GM19351 (cell line): ENCODE data around the gene SBNO1.
A peak's percentile ranks its signal among the peaks of the same experiment; 100 is the strongest.

Experiments used
- ATAC-seq: cut with Tn5 transposase; IDR thresholded peaks from one replicate; pipeline ENCODE4 v1.9.1; 2021; ENCODE audit warnings: mild to moderate bottlenecking, moderate library complexity; ENCODE audit not compliant: unreplicated experiment

SBNO1 gene

DNA sequence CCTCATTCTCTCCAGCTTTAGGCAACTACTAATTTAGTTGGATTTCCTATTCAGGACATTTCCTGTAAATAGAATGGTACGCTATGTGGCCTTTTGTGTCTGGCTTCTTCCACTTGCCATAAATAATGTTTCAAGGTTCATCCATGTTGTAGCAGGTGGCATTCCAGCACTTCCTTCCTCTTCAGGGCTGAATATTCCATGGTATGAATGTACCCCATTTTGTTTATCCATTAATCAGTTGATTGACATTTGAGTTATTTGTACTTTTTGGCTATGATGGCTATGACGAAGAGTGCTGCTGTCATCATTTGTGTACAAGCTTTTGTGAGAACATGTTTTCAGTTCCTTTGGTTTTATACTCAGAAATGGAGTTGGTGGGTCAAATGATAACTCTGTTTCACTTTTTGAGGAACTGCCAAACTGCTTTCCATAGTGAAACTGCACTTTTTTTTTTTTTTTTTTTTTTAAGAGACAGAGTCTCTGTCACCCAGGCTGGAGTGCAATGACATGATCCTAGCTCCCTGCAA lies 86.5 kb downstream of the SBNO1 start:
- peak; percentile 75 for ATAC-seq

DNA sequence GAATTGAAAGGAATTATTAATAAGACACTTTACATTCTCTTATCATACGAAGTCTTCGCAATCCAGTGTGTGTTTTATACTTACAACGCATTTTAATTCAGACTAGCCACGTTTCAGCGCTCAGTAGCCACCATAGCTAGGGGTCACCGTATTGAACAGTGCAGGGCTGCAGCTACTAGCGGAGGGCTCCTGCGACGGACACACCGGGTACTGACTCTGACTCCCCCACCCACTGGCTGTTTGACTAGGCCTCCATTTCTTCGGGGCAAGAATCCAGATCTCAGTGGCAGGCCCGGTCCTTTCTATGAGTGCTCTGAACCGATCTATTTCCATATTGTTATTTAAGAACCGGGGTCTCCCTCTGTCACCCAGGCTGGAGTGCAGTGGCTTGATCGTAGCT lies 91.5 kb downstream of the SBNO1 start:
- ATAC-seq: no peak

DNA sequence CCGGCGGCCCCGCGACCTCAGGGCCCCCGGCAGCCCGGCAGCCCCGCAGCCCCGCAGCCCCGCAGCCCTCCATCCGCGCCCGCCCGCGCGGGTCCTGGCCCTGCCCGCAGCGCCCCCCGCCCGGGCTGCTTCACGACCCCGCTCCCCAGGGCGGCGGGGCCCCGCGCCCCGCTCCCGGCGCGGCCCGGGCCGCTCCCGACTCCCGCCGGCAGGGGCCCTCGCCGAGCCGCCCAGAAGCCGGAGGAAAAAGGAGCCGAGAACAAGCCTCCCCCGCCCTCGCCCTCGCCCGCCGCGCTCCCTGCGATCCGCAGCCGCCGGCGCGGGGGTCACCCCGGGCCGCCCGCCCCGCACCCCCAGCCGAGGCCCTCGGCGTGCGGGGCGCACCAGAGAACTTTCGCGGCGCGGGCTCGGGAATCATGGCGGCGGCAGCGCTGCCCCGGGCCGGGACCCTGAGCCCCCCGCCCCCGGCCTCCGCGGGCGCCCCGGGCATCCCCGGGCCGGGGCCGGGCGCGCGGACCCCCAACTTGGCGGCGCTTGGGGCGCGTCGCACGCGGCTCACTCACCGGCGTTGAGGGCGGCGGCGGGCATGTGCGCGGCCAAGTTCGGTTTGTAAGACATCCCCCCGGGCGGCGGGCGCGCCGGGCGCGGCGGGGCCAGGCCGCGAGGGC lies 93.5 kb downstream of the SBNO1 start:
- ATAC-seq: peak; percentile 64

DNA sequence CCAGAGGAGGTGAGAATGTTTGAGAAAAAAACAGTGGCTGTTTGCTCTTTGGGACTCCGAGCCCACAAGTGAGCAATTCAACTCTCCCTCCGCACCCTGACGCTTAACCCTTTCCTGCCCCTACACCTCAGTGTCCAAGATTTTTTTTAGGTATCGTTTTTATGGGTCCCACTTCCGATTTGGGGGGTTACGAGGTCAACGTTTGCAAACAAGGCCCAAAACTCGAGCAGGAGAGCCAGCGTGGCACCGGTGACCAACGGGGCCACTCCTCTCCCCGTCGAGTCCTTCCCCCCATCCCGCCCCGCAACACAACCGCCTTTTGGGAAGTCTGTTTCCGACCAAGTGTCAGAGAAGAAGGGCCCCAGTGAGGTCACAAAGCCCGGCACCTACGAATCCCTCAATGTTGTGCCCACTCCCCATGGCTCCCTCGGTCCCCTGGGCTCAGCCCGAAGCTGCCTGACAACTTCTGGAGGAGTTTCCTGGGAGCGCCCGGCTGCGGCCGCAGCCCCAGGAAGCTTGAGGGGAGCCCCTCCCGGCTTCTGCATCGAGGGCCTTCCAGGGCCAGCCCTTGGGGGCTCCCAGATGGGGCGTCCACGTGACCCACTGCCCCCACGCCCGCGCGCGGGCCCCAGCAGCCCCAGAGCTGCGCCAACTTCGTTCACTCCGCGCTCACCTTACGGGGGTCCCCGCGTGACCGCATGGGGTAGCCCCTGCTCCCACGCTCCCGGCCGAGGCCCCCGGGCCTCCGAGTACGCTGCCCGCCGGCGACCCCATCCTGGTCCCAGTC lies 94.2 kb downstream of the SBNO1 start:
- ATAC-seq: peak; percentile 14

DNA sequence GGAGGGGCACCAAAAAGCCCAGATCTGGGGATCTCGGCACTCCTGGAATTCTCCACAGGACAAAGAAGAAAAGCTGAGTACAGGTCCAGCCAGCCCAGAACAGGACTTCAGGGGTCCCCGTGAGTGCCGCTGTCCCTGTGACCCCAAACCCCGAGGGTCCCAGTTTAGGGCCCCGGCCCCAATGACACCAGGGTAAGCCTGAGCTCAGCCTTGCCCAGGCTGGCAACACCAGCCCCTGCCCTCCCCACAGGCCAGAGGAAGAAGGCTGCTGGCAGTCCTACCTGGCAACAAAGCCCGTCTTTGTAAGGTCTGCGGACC lies 94.8 kb downstream of the SBNO1 start:
- no peak for ATAC-seq

DNA sequence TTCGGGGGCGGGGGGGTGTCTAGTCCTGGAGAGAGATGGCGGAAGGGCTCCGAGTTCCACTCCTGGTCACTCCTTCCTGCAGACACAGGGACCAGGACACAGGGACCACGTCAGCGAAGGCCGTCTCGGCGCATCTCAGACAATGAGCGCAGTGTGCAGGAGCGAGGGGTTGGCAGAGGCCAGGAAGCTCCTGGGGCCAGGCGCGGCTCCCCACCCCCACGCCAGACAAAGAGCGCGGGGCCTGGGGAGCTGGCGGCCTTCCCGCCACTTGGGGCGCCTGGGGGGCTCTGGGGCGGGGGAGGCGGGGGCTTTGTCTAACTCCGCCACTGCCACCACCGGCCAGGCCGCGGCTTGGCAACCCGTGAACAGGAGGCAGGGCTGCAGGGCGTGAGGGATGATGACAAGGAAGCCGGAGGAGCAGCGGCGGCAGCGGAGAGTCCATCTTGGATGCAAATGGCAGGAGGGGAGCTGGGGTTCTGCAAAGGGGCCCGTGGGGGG lies 95.2 kb downstream of the SBNO1 start:
- no peak for ATAC-seq

DNA sequence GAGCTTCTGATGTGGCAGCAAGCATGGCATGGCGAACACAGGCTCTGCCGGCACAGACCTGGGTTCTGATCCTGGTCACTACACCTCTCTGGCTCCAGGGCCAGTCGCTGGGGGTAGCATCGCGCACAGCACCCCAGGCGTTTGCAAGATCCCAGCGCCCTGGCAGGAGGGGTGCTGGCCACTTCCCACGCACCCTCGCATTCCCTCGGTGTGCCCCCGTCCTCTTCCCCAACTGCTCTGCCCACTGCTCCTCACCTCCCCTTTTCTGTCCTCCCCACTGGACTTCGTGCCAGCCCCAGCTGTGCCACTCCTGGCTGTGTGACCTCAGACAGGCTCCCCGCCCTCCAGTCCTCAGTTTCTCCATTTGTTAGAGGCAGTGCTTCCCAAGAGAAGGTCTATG lies 95.8 kb downstream of the SBNO1 start:
- no peak for ATAC-seq

DNA sequence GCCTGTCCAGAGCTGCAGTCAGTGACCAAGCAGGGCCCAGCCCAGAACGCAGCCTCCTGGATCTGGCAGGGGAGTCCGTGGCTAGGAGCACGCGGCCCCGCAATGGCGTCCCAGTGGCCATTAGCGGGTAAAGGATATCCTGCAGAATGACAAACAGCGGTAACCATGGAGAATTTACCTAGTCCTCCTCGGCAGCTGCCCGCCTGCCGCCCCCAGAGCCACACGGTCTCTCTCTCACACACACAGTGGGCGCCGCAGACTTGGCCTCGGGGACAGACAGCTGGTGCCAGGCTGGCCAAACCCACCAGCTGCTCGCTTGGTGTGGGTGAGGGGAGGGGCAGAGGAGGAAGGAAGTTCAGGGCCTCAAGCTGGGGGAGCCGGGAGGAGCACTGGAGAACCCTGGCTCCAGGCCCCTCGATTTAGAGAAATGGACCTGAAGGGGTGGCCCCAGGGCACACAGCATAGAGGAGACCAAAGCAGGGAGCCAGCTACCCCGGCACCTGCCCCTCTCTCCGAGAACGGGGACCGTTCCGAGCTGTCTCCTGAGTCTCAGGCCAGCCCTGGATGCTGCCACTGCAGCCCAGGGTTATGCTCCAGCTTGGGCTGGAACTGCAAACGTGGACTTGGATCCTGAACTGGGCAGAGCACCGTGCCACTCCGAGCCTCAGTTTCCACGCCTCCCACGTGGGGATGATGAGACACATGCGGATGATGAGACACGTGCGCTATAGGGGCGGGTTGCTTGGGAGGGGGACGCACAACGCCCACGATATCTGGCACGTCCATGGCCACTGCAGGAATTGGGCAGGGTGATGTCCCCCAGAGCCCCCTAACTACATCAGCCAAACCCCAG lies 96.4 kb downstream of the SBNO1 start:
- ATAC-seq: no peak

DNA sequence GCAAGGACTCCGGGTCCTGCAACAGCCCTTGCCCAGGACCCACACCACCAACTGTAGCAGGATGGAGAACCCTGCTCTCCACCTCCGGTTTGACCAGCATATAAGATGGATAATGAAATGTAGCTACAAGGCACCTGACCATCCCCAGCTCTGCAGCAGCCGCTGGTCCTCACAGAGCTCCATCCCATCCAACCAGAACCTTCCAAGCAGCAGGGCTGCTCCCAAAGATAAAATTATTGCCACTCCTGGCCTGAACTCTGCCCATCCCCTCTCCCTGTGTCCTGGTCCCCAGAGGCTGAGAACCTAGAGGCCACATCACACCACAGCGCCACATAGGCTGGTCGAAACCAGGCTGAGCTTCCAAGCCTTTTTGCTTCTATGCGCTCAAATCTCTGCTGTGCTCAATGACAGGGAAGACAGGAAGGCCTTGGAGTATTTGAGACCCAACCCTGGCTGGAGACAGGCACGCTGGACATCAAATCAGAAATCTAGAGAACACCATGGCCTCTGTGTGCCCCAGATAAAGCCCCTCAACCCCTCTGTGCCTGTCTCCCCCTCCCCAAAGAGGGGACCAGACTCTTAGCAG lies 97.2 kb downstream of the SBNO1 start:
- ATAC-seq: no peak

DNA sequence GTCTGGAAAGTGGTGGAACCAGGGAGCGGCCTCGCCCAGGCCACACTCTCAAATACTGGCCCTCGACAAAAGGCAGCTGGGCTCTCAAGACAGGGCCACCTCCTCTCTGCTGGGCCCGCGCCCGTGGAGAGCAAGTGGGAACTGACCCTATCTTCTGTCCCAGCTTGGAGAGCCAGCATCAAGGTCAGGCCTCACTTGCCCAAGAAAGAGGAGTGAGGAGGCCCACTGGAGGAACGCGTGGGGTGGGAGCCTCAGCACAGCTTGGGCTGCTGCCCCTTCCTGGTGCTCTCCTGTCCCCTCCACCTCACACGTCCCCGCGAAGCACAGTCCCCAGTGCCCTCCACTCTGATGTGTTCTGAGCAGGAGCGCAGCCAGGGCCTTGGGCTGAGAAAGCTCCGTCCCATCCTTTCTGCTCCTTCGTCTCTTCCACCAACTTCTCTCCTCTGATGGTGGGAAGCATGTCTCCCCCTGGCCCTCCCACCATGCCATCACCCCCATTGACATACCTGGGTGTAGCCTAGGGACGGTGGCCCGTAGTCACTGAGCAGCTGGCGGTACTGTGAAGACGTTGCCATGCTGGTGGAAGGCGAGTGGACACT lies 97.9 kb downstream of the SBNO1 start:
- no peak for ATAC-seq

DNA sequence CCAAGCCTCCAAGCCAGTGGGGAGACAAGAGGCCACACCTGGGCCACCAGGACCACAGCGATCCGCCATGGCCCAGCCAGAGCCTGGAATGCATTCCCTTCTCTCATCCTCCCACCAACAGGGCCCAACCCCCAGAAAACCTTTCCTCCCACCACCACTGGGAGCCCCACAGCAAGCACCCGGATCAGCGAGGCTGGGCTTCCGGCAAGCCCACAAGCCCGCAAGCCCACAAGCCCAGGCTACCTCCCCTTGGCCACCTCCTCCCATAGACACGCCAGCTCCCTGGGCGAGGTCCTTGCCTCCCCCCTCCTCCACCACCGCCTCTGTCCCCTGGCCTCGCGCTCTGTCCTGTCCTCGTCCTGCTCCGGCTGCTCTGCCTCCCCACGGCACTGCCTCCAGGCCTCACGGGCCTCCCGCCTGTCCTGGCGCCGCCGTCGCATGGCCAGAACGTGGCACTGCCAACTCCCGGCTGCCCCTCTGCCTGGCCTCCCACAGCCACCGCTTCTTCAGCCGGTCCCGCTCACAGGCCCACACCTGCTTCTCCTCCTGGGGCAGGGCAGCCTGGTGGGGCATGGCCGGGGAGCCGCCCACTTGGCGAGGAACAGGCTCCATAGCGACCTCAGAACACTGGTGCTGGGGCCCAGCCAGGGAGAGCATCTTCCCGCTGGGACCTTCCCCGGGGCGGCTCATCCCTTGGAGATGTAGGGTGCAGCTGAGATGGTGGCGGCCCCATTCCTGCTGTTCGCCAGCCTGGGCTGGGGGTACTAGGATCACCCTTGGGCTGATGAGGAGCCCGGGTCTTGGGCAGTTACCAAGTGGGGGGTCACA lies 98.6 kb downstream of the SBNO1 start:
- no peak for ATAC-seq

DNA sequence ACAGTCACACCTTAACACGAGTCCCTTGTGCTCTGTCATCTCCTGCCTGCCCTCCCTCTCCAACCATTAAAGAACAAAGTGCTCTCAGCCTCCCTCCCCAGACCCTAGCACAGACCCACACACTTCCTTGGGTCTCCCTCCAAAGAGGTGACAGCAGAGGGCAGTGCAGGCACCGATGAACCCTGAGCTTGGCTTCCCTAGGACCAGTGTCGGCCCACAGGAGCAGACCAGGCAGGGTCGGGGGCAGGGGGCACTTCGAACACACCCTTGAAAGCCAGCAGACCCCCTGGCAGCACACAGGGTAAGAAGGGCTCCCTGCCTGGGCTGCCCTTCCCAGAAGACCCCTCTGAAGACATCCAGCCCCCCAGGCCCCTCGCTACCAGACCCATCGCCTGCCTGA lies 100.0 kb downstream of the SBNO1 start:
- ATAC-seq: no peak

DNA sequence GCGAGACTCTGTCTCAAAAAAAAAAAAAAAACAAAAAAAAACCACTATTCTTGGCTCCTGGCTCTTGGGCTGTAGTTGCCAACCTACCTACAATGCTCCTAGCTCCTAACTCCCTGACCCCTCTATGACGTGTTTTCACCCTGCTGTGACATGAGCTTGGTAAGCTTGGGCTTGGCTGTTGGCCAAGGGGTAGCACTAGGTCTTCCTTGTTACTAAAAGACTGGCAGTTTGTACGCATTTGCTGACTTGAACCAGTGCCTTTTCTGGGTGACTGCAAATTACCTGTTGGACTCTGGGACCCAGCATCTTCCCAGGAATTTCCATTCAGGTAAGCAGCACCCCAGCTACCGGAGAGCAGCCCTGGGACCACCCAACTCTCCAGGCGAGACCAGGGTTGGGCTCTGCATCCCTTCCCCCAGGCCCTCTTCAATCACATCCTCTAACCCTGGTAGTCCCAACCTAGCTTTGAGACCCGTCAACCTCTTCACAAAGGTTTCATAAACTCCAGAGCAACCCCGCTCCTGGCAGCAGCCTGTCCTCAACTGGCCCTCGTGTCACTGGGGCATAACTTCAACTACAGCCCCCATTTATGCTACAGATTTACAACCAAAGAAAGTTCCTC lies 101.3 kb downstream of the SBNO1 start:
- no peak for ATAC-seq

DNA sequence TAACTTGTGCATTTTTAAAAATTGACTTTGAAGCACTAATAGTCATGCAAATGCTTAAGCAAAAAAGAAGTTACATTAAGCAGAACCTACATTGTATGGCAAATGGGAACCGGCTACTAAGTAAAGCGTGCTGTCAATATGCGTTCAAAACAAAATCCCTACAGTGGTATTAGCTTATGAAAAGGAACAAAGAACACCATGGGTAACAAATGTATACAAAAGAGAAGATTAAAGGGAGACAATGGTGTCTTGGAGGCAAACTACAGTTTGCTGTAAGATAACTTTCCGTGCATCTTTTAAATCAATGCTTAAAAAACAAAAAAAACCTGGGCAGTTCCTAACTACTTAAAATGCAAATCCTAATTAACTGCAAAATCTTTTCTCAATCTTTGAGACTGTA lies 103.5 kb downstream of the SBNO1 start:
- ATAC-seq: no peak

DNA sequence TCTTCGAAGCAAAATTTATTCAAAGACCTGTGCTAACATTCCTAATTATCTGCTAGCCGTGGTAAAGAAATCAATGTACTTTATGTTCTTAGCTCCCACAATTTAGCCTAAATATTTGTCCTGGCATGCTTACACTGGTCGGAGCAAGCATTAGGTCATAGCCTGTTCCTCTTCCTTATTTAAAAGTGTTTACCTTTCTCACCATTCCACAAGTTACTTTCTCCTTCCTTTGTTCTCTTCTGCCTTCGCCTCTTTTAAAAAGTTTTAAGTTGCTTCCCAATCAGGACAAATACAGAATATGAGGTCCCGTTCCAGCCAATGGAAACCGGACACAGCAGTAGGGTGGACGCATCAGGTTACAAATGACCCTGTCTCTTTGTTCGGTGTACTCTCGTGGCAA lies 104.6 kb downstream of the SBNO1 start:
- ATAC-seq: no peak

DNA sequence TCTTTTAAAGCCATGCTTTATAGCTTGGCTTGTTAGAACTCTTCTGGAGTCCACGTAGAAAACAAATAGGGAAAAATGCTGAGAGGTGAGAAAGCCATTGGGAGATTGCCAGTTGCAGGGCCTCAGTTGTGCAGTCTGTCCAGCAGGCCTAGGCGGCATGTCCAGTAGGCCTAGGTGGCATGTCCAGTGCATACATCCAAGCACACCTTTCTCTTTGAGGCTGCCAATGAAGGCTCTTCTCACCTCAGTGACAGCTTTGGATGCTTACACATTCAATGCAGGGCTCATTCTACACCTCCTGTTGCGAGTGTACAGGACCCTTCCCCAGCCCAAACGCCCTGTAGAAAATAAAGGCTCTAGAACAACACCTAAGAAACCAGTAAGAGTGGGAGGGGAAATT lies 106.1 kb downstream of the SBNO1 start:
- no peak for ATAC-seq

DNA sequence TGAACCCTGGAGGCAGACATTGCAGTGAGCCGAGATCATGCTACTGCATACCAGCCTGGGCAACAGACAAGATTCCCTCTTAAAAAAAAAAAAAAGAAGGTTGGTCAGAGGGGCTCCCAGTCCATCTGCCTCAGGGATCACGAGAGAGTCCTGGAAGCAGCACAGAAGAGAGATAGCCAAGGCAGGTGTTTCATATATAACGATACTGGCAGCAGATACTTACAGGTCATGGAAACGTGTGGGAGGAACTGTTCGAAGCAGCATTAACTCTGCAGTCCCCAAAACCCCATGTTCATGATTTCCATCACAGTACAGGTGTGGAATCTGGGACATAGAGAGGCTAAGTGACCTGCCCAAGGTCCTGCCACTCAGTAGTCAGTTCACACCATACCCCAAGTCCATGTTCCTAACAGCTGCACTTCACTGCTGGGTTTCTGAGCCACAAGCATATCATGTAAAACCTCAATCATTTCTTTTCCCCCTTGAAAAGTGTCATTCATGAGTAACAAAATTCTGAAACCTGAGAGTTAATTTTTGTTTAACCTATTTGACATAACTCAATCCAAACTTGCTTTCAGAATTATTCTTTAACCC lies 109.7 kb downstream of the SBNO1 start:
- no peak for ATAC-seq

DNA sequence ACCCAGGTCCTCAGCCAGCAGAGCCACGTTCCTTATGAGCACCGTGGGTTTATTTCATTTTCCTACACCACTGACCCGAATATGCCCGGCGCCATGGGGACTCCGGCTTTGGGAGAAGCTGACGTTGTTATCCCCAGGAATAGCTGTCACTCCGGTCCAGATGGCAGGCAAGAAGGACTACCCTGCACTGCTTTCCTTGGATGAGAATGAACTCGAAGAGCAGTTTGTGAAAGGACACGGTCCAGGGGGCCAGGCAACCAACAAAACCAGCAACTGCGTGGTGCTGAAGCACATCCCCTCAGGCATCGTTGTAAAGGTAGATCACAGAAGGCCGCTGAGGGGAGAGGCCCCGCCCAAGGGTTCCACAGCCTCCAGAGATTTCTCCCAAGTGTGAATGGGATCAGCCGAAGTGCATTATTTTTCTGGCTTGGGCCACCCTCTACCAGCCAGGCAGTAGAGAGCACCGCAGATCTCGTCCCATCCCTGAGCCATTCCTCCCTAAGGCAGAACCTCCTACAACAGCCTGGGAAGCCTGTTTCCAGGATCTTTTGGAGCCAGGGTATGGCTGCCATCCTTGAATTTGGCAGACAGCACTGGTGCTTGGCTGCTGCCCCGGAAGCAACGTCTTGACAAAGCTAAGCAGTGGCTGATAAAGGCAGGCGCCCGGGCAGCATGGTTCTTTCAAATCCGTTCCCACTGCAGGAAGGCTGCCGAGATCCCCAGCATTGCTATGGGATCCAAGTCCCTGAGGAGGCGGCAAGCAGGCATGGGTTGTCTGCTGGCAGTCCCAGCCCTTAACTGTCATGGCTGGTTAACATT lies 110.8 kb downstream of the SBNO1 start:
- no peak for ATAC-seq
